Ecto neural progenitor cell (in vitro differentiated cells): ENCODE data around the gene TCF7L2.
"Not testable (repeated sequence)": the region's sequence is repeated elsewhere in the genome, so short reads cannot be mapped to it uniquely, and the experiment has no call there.

Experiments
- DNase-seq: peaks from one replicate; pipeline ENCODE4 v3.0.0-alpha.2; 2018; ENCODE audit warnings: low spot score

Gene TCF7L2

DNA sequence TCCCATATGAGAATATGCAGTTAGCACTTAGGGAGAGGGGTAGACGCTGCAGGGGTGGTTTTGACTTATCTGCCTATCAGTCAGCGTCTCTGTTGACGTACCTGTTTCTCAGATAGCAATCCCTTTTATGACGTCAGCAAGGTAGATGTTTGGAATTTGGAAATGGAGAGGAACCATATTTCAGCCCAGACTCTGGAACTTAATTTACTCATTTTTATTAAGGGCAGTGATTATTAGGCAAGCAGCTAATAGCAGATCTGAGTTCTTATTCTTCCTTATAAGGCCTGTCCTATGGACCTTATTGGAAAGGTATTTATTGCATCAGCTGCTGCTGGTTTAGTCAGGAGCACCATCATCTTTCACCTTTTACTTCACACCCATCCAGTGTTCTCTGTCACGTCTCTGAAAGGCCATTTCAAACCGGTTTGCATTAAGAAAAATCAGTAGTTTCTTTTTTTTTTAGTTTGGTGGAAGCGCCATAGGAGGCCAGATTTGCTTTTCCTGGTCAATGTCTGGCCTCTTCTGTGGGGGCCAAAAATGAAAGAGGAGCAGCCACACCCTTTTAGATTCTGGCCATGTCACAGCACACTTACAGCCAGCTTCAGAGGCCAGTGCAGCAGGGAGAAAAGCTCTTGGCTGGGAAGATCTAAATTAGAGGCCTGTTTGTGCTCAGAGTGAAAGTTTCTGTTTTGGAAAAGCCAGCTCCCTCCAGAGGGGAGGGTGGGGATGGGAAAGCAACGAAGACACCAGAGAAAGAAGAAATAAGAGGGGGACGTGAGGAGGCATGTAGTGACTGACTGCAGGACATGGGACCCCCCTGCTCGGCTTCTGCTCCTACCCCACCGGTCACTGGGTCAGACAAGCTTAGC, 146.3 kb downstream of the TCF7L2 start:
- DNase-seq: no peak

- DNase-seq: peak; percentile 14
These were observed 147.0 kb downstream of the TCF7L2 start for GRCh38 chr10:113097036-113097435.

GRCh38 chr10:113099431-113100183, 149.6 kb downstream of the TCF7L2 start:
- no peak for DNase-seq

DNA sequence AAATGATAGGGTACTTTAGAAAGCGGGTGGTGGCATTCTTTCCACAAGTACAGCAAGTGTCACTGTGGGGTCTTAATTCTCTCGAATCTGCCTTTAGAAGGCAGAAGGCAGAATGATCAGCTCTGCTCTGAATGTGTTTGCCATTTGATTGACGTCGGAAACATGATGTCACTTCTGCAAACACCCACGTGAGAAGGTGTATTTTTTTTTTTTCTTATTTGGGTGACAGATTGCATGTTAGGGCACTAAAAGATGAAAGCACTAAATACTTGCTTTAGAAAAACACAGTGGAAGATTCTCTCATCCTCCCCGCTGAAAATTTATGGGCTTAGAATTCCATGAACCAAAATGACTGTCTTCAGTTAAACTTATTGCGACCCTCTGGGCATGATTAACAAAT, 150.2 kb downstream of the TCF7L2 start:
- no peak for DNase-seq

DNA sequence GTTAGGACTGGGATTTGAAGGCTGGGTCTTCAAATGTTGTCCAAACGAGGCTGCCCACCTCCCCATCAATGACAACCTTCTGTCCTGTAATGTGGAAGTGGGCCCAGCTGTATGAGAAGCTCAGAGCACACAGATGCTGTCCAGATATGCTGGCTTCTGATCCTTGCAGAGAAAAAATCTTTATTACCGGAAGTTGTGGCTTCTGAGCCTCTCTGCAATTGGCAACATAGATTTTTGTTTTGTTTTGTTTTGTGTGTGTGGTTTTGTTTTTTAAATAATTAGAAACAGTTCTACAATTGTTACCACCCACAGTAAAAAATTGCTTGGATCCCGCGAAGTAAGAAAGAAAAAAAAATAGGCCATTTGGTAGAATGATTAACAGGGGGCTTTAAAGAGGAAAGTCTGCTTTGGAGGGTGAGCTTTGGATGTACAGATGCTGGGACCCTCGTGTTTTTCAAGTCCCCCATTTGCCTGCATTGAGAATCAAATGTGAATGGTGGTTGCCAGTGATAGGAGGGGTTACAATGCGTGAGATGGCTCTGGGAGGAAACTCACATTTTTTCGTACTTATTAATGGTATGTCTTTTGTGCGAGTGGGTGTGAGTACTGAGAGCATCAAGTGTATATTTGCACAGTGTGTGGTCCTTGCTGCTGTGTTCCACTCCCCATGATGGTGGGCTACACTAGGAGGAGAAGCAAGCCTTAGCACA, 153.2 kb downstream of the TCF7L2 start:
- no peak for DNase-seq

GRCh38 chr10:113104047-113104446, 154.0 kb downstream of the TCF7L2 start:
- peak; percentile 20 for DNase-seq

DNA sequence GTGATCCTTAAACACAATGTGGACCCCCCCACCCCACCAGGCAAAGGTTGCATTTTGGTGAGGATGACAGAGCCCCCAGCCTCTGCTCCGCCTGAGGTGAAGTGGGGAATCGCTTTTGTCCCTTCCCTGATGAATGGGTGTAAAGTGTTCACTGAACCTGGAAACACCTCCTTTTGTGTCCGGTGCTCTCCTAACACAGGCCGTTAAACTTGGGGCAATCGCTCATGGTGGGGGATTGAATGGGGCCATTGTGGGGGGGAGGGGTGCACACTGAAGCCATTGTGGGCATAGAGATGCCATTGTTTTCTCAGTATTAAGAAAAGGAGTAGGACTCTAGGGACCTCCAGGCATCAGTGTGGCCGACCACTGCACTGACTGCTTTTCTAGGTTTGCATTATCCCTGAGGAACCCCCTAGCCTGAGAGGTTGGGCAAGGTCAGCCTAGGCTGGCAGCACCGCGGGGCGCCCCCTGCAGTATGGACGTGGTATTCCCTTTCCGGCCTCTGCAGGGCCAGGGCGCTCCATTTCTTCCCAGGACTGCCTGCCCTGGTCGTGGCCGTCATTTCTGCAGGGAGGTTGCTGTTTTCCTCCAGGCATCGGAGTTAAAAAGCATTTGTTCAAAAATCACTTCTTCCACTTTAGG, 158.3 kb downstream of the TCF7L2 start:
- DNase-seq: peak; percentile 78

GRCh38 chr10:113108948-113109347, 158.9 kb downstream of the TCF7L2 start:
- no peak for DNase-seq

DNA sequence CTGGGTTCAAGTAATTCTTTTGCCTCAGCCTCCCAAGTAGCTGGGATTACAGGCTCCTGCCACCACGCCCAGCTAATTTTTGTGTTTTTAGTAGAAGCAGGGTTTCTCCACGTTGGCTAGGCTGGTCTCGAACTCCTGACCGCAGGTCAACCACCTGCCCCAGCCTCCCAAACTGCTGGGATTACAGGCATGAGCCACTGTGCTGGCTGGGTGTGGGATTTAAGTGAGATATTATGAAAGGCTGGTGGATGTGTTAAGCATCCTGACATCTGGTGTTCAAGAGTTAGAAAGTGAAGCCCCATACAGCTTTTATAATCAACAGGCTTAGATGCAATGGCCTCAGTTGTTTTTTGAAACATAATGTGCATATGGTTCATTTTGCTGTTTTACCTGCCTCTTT, 159.4 kb downstream of the TCF7L2 start:
- not testable (repeated sequence) for DNase-seq

DNA sequence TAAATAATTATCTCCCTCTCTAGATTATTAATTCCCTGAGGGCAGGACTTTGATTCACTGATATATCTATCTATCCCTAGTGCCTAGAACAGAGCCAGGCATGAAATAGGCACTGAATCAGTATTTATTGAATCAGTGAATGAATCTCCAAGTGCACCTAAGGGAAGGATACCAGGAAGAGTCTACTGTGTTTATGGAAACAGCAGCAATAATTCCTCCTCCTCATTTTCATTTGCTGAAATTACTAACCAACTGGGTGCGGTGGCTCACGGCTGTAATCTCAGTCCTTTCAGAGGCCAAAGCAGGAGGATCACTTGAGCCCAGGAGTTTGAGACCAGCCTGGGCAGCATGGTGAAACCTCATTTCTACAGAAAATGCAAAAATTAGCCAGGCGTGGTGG, 161.2 kb downstream of the TCF7L2 start:
- no peak for DNase-seq

DNA sequence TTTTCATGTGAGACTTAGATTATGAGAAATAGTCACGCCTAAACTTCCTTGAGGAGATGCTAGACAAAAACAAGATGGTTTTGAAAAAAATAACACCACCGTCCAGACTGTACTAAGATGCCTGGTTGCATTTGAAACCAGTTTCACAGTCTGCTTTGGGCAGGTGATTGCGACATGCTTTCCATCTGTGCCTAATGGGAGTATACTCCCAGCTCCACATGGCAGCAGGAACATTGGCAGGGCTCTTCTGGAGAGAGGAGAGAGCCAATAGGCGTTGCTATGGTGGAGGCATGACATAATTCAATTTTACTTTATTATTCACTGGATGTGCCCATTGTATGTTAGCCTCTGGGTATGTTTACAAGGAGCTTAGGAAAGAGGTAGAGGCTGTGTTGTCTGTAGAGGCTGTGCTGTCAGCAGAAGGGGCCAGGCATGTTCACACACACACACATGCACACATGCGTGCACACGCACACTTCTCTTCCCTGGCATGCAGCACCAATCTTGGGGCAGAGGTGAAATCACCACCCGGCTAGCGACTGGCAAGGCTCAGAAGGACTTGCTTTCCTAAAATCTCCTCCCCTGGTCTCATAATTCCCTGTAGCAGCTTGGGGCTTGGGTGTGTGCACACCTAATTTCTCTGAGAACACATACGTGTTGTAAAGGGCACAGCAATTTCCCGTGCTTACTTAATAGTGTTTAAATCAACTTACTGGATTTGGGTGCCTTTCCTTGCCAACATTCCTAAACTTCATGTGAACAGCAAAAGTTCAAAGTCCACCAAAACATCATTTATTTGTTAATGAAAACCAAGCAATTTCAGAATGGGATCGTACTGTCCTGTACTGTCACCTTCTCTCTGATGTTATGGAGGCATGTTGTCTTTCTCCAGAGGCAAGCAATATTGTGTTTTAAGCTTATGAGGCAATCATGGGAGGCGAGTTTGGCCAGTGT, 162.1 kb downstream of the TCF7L2 start:
- no peak for DNase-seq

DNA sequence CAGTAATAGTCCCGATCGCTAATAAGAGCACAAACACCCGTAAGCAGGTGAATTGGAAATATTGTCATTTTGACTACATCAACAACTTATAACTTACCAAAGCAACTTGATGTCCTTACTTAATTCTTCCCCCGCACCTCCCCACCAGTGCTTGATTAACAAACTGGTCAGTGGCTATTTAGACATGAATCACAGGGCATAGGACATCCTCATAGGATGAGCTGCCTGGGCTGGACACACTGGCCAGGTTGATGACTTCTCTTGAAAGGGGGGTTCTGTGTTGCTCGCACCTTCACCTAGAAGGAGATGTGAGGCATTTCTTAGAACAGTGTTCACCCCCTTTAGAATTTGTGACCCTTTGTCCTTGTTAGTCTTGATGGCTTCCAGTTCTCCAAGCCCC, 163.2 kb downstream of the TCF7L2 start:
- DNase-seq: no peak

DNA sequence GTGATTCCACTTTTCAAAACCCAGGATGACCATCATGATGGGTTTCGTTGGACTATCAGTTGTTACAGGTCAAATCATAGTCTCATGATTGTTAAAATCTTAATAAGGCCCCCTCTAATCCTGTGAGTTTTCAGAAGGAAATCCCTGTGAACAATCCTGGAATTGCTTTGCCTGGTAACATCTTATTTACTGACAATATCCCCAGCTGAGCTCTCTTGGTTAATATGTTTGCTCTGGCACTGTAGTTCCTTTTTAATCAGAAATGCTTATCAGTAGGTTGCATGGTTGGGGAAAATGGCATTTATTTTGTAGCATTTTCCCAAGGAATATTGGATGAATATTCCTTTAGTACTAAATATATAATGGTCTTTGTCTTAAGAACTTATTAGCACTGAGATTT, 163.9 kb downstream of the TCF7L2 start:
- DNase-seq: no peak

- DNase-seq: no peak
These were observed 165.5 kb downstream of the TCF7L2 start for GRCh38 chr10:113115556-113115955.

- no peak for DNase-seq
These were observed 168.8 kb downstream of the TCF7L2 start for GRCh38 chr10:113118882-113119281.

- no peak for DNase-seq
These were observed 169.8 kb downstream of the TCF7L2 start for GRCh38 chr10:113119801-113120200.

DNA sequence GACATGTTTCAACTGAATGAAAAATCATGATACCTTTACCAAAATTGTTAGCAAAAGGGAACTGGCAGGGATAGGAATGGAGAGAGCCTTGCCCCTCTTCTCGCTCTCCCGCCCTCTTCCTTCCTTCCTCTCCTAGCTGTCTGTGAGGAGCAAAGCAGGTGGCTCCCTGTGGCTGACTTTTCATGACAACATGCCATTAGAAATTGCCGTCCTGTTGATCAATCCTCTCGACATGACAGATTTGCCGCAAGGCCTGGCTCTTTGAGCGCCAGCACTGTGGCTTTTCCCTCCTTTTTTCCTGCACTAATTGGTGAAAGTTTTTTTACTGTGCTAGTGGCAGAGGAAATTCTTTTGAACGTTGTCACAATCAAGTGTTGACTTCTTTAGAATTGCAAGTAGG, 171.1 kb downstream of the TCF7L2 start:
- no peak for DNase-seq

DNA sequence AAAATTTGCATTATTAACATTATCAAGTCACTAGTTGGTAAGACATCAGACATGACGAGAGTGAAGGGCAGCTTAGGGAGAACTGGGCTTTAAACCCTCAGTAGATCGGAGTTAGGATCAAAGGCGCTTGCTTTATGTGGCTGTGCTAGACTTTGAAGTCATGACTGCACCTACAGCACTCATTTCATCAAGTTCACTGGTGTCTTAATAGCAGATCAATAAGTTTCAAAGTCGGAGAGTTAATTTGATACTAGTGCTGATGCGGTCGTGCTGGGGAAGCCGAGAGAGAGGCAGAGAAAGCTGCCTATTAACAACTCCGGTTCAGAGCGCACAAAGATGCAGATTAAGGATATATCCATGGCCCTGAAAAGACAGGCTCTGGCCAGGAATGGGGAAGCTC, 172.9 kb downstream of the TCF7L2 start:
- no peak for DNase-seq

GRCh38 chr10:113124724-113125123, 174.7 kb downstream of the TCF7L2 start:
- DNase-seq: no peak

DNA sequence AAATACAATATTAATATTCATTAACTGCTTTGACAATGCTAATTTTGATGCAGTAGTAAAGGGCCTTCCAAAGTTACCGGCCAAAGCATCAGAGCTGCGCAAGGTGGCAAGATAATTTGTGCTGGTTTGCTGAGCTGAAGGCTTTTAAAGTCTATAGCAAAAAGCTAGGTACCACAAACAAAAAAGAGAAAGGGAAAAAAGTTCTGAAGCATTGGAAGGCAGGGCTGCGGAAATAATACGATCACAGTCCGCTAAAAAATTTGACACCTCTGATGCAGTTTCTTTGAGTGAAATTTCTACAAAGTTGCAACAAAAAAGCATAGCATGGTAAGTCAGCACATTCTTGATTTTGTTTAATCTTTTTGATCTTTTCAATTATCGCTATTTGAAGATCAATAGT, 175.6 kb downstream of the TCF7L2 start:
- DNase-seq: no peak
